HepG2 (cell line): ENCODE measurements around the gene SH2D6. TPM values are rescaled to one million over a fixed set of nuclear protein-coding genes. Genes with fewer than 3 reads are reported as not detected.
A peak's percentile ranks its signal among the peaks of the same experiment; 100 is the strongest.

Experiments
- ATAC-seq: fragments of 200-7000 bp; cut with Tn5 transposase; 3 replicates; pipeline ENCODE4 v1.9.1; 2020; ENCODE audit warnings: mild to moderate bottlenecking, moderate library complexity
- BruUV-seq: library from RNA; stranded (reverse); fragments of 400-500 nt; replicated peaks from 2 replicates; lab custom pipeline; 2021; lab: Mats Ljungman, UMichigan
- CTCF ChIA-PET: fragments of 300-600 bp; formaldehyde crosslinking; extraction: SDS; loops from one replicate; lab custom pipeline; 2021; ENCODE audit warnings: low total read pairs, inconsistent platforms, low intra/inter-chr PET ratio; lab: Yijun Ruan, JAX
- POLR2A ChIA-PET: fragments of 350-600 bp; sonication (Branson Sonifier 250); formaldehyde crosslinking; loops from one replicate; lab custom pipeline; 2020; ENCODE audit warnings: antibody characterized with exemption, inconsistent platforms; lab: Yijun Ruan, JAX
- DNase-seq: peaks from one replicate; pipeline ENCODE4 v3.0.0-alpha.2; 2015; ENCODE audit warnings: low spot score
- FAIRE-seq: peaks from 3 replicates; lab custom pipeline; 2011; peaks lifted over from hg19 to GRCh38; lab: Jason Lieb, UNC
- H2AFZ ChIP-seq: one replicate; pipeline ENCODE4 v1.6.1; 2011; ENCODE audit warnings: low read length, inconsistent platforms
- H3K27ac ChIP-seq: fragments of 300-600 bp; 3 replicates; pipeline ENCODE4 v1.8.0; 2011; ENCODE audit warnings: mixed run types, mild to moderate bottlenecking, mixed read lengths, low read length, inconsistent platforms; ENCODE audit not compliant: insufficient read depth; ENCODE audit errors: extremely low read length
- H3K27me3 ChIP-seq, 2 experiments: fragments of 200-600 bp in 1 of 2; 2 replicates in 1 of 2; 3 replicates in 1 of 2; pipeline versions ENCODE4 v1.6.0 to v1.8.0; 2011; ENCODE audit warnings: low read length in 2 of 2, mild to moderate bottlenecking in 2 of 2, moderate library complexity in 2 of 2, inconsistent platforms in 1 of 2; ENCODE audit not compliant: insufficient read depth in 2 of 2, control insufficient read depth in 1 of 2
- H3K36me3 ChIP-seq, 2 experiments: fragments of 200-600 bp in 1 of 2; replicated peaks in 1 of 2; 2 replicates in 1 of 2; 3 replicates in 1 of 2; pipeline versions ENCODE4 v1.5.1 to v1.8.0; 2011; ENCODE audit warnings: low read length in 2 of 2, inconsistent platforms in 1 of 2; ENCODE audit not compliant: insufficient read depth in 2 of 2, control insufficient read depth in 1 of 2
- H3K4me1 ChIP-seq: 2 replicates; pipeline ENCODE4 v1.5.1; 2012; ENCODE audit warnings: low read length, inconsistent platforms; ENCODE audit not compliant: insufficient read depth
- H3K4me2 ChIP-seq: 2 replicates; pipeline ENCODE4 v1.6.0; 2011; ENCODE audit warnings: low read depth, low read length, inconsistent platforms
- H3K4me3 ChIP-seq, 3 experiments: fragments of 200-600 bp in 1 of 3; sonication (generic), shearing (Covaris generic) in 1 of 3; replicated peaks in 1 of 3; 2 replicates each; pipeline ENCODE4 v1.5.1; 2011 to 2016; ENCODE audit warnings: low read length in 3 of 3, inconsistent platforms in 2 of 3, low read depth in 2 of 3, mild to moderate bottlenecking in 2 of 3, control low read depth in 1 of 3, mixed read lengths in 1 of 3; ENCODE audit not compliant: insufficient read depth in 1 of 3
- H3K79me2 ChIP-seq: one replicate; pipeline ENCODE4 v1.6.1; 2011; ENCODE audit warnings: low read length, inconsistent platforms; ENCODE audit not compliant: insufficient read depth
- H3K9ac ChIP-seq: 2 replicates; pipeline ENCODE4 v1.6.0; 2011; ENCODE audit warnings: mild to moderate bottlenecking, low read depth, low read length, inconsistent platforms; ENCODE audit not compliant: insufficient read depth
- H3K9me3 ChIP-seq: 2 replicates; pipeline ENCODE4 v1.5.1; 2012; ENCODE audit warnings: mild to moderate bottlenecking, low read length
- H4K20me1 ChIP-seq: 2 replicates; pipeline ENCODE4 v1.6.0; 2011; ENCODE audit warnings: inconsistent platforms, mild to moderate bottlenecking, low read length, moderate library complexity; ENCODE audit not compliant: insufficient read depth
- DDIT3 ChIP-seq: sonication (generic); formaldehyde crosslinking; IDR thresholded peaks from 2 replicates; pipeline ENCODE4 v1.4.0; 2020; ENCODE audit warnings: mild to moderate bottlenecking, missing genetic modification reagents
- MXD1 ChIP-seq: sonication (generic); formaldehyde crosslinking; IDR thresholded peaks from 2 replicates; pipeline ENCODE4 v1.4.0; 2020; ENCODE audit warnings: mild to moderate bottlenecking, missing genetic modification reagents
- PAXIP1 ChIP-seq: sonication (generic); formaldehyde crosslinking; conservative IDR thresholded peaks from 2 replicates; pipeline ENCODE4 v1.4.0; 2020; ENCODE audit warnings: mild to moderate bottlenecking, missing genetic modification reagents, moderate library complexity
- ZNF687 ChIP-seq: sonication (generic); formaldehyde crosslinking; IDR thresholded peaks from 2 replicates; pipeline ENCODE4 v1.5.1; 2020; ENCODE audit warnings: mild to moderate bottlenecking, missing genetic modification reagents, moderate library complexity
- WGBS: methylation state at CpG from one replicate; pipeline ENCODE4 v1.1.6; 2017; ENCODE audit warnings: low lambda C conversion rate; 5-methylcytosine and 5-hydroxymethylcytosine counted together
- in situ Hi-C: cut with HindIII; loops from 2 replicates; pipeline ENCODE4 v1.10.0; 2017; ENCODE audit warnings: low pct_unique_long_range_greater_than_20kb; ENCODE audit not compliant: extremely low pct_ligation_motif_present
- intact Hi-C: fragments of 100-400 bp; cut with micrococcal nuclease; formaldehyde crosslinking; loops from one replicate; pipeline ENCODE4 v1.10.0; 2022; ENCODE audit not compliant: unreplicated experiment
- polyA plus RNA-seq, 8 experiments: library from polyadenylated mRNA; depleted of rRNA in 3 of 8; stranded (reverse) in 7 of 8; unstranded in 1 of 8; fragments of >200 nt; fragmentation: Illumina TruSeq in 4 of 8; extraction: Trizol in 4 of 8; gene quantifications; 2 replicates each; pipeline versions ENCODE4 v1.2.1 to v1.2.3, GENCODE V29; 2011 to 2016; ENCODE audit warnings: low read depth in 4 of 8, missing spikeins in 1 of 8, mixed read lengths in 1 of 8; ENCODE audit not compliant: insufficient read depth in 1 of 8
- total RNA-seq, 5 experiments: library from RNA; depleted of rRNA; stranded (reverse); fragments of >200 nt; fragmentation: Illumina TruSeq; extraction: Trizol; gene quantifications; 2 replicates each; pipeline ENCODE4 v1.2.3, GENCODE V29; 2016; ENCODE audit warnings: low read depth in 1 of 5

SH2D6 gene
- total and polyA plus RNA-seq, 2 of the 13 experiments (the other 11 are each of a cell fraction or from before 2014, with no cell fraction given), result 0.11 to 0.26 TPM

GRCh38 chr2:85401464-85401805 lies 17.1 kb upstream of the SH2D6 start (continued):
- TF ChIP-seq PAXIP1 (CRISPR knock-in tag), result no peak
- TF ChIP-seq, all 625 proteins: peak for 0

GRCh38 chr2:85401844-85402243 lies 16.7 kb upstream of the SH2D6 start:
- in situ Hi-C loops (no loop called here), intact Hi-C loops (no loop called here)
- DNase-seq (no peak), FAIRE-seq (no peak), ATAC-seq (peak; percentile 50)
- peak overlapping the region; percentile 28; the same call in 1 of the 2 replicates for H3K4me2 ChIP-seq
- no peaks in the 10 kb centered on the region for H3K27me3 ChIP-seq
- TF ChIP-seq MXD1 (CRISPR knock-in tag), result no peak
- no peak for TF ChIP-seq DDIT3
- peak; percentile 15; the same call in 1 of the 2 replicates for TF ChIP-seq ZNF687 (CRISPR knock-in tag)
- 41% methylated on average over 8 of the region's 8 CpGs for WGBS
- H3K9me3 ChIP-seq, result no peaks in the 10 kb centered on the region
- H3K79me2 ChIP-seq, result no peaks in the 10 kb centered on the region
- ChIA-PET POLR2A (interaction anchor here (1.2 to 3.4 kb wide), 3 partner anchors 17 to 137 kb away, joined by 3 to 13 read pairs (median 4); partner anchors contain the start of genes ELMOD3, MAT2A, RETSAT and SH2D6), CTCF (no interaction called here)
- BruUV-seq, result no TSS peak
- H3K27ac ChIP-seq, result no peak overlapping the region
- no peak overlapping the region for H2AFZ ChIP-seq
- peaks cover 56% of the 10 kb centered on the region for H3K4me1 ChIP-seq
- H4K20me1 ChIP-seq, result no peaks in the 10 kb centered on the region
- H3K4me3 ChIP-seq, result no peak overlapping the region
- H3K36me3 ChIP-seq, result no peaks in the 10 kb centered on the region
- no peak overlapping the region for H3K9ac ChIP-seq
